Astrocyte of the cerebellum (primary cell): ENCODE results near the gene PFKP.

Experiments used
- DNase-seq: peaks from one replicate; pipeline ENCODE4 v3.0.0-alpha.2; 2011; ENCODE audit warnings: low read depth
- H3K4me3 ChIP-seq: 2 replicates; pipeline ENCODE4 v1.5.1; 2011; ENCODE audit warnings: mild to moderate bottlenecking, low read depth, low read length, moderate library complexity
- CTCF ChIP-seq: IDR thresholded peaks from 2 replicates; pipeline ENCODE4 v1.5.1; 2012; ENCODE audit warnings: low read length, low read depth, moderate library complexity, mild to moderate bottlenecking; ENCODE audit errors: missing control alignments
- in situ Hi-C: cut with HindIII; loops from 2 replicates; pipeline ENCODE4 v1.10.0; 2017; ENCODE audit warnings: low sequenced_read_pairs

The PFKP gene

GRCh38 chr10:3143791-3144434, 76.6 kb downstream of the PFKP start:
- no peak for TF ChIP-seq CTCF
- in situ Hi-C loops: no loop called here
- H3K4me3 ChIP-seq: no peak overlapping the region
- no peak for DNase-seq

GRCh38 chr10:3145366-3145765, 78.0 kb downstream of the PFKP start:
- no peak for DNase-seq

GRCh38 chr10:3146289-3146688, 78.9 kb downstream of the PFKP start:
- no peak for DNase-seq
- no peak overlapping the region for H3K4me3 ChIP-seq
- in situ Hi-C loops: no loop called here
- no peak for TF ChIP-seq CTCF

More at GRCh38 chr10:3145366-3145765, 78.0 kb downstream of the PFKP start:
- in situ Hi-C loops: no loop called here
- no peak overlapping the region for H3K4me3 ChIP-seq
- no peak for TF ChIP-seq CTCF

- no peak for DNase-seq
- no peak for TF ChIP-seq CTCF
- no peak overlapping the region for H3K4me3 ChIP-seq
- in situ Hi-C loops: no loop called here
Measured at GRCh38 chr10:3147117-3147820, 79.9 kb downstream of the PFKP start.

GRCh38 chr10:3148041-3148440, 80.7 kb downstream of the PFKP start:
- in situ Hi-C loops: no loop called here
- TF ChIP-seq CTCF: no peak
- DNase-seq: no peak
- no peak overlapping the region for H3K4me3 ChIP-seq

- DNase-seq: no peak
- no peak for TF ChIP-seq CTCF
- in situ Hi-C loops: no loop called here
- no peak overlapping the region for H3K4me3 ChIP-seq
Measured at GRCh38 chr10:3148994-3149393, 81.6 kb downstream of the PFKP start.
